ENCODE measurements around the gene TMEM120B.
"Not testable (repeated sequence)": the region's sequence is repeated elsewhere in the genome, so short reads cannot be mapped to it uniquely, and the experiment has no call there.

GRCh38 chr12:121666829-121667228 is 45.7 kb upstream of the TMEM120B start:
- TF ChIP-seq EP300 (conservative IDR thresholded peaks at IDR 0.05; ENCODE audit: poor library complexity, severe bottlenecking); CTCF (IDR thresholded peaks at IDR 0.05; ENCODE audit: poor library complexity, severe bottlenecking); SMC3 (conservative IDR thresholded peaks at IDR 0.05; ENCODE audit: poor library complexity); EZH2 (IDR thresholded peaks at IDR 0.05; ENCODE audit: borderline replicate concordance, insufficient read depth, low read length, poor library complexity, severe bottlenecking); POLR2AphosphoS5 (IDR thresholded peaks at IDR 0.05); MXI1 (conservative IDR thresholded peaks at IDR 0.05; ENCODE audit: poor library complexity, severe bottlenecking); TAF1 (IDR thresholded peaks at IDR 0.05; ENCODE audit: low read depth): not testable (repeated sequence)
